HepG2 (cell line): ENCODE results near the gene NHERF2. TPM values are rescaled to one million over a fixed set of nuclear protein-coding genes. Genes with fewer than 3 reads are reported as not detected.
A peak's percentile ranks its signal among the peaks of the same experiment; 100 is the strongest.

Experiments used
- ATAD3A ChIP-seq: sonication (generic); formaldehyde crosslinking; IDR thresholded peaks from 2 replicates; pipeline ENCODE4 v1.4.0; 2020; ENCODE audit warnings: missing genetic modification reagents
- DNMT1 ChIP-seq: sonication (generic); formaldehyde crosslinking; IDR thresholded peaks from 2 replicates; pipeline ENCODE4 v1.5.1; 2020; ENCODE audit warnings: mild to moderate bottlenecking, missing genetic modification reagents
- ETV5 ChIP-seq: IDR thresholded peaks from 2 replicates; pipeline ENCODE4 v1.6.1; 2018; ENCODE audit warnings: missing biosample characterization, missing genetic modification reagents, inconsistent platforms, borderline replicate concordance
- GPN1 ChIP-seq: sonication (generic); formaldehyde crosslinking; IDR thresholded peaks from 2 replicates; pipeline ENCODE4 v1.5.1; 2020; ENCODE audit warnings: missing genetic modification reagents, borderline replicate concordance
- HDAC2 ChIP-seq: sonication (generic); formaldehyde crosslinking; IDR thresholded peaks from 2 replicates; pipeline ENCODE4 v1.4.0; 2020; ENCODE audit warnings: missing genetic modification reagents
- MED13 ChIP-seq: sonication (generic); formaldehyde crosslinking; IDR thresholded peaks from 2 replicates; pipeline ENCODE4 v1.5.0; 2020; ENCODE audit warnings: missing genetic modification reagents
- MIER2 ChIP-seq: IDR thresholded peaks from 2 replicates; pipeline ENCODE4 v1.6.1; 2016; ENCODE audit warnings: missing biosample characterization, missing genetic modification reagents
- PPARG ChIP-seq: conservative IDR thresholded peaks from 2 replicates; pipeline ENCODE4 v1.6.1; 2016; ENCODE audit warnings: missing biosample characterization, missing genetic modification reagents
- SUZ12 ChIP-seq: fragments of 150-350 bp; IDR thresholded peaks from 2 replicates; pipeline ENCODE4 v1.6.1; 2014; ENCODE audit warnings: low read depth, low read length
- ZBTB7B ChIP-seq: sonication (generic); formaldehyde crosslinking; IDR thresholded peaks from 2 replicates; pipeline ENCODE4 v1.4.0; 2020; ENCODE audit warnings: missing genetic modification reagents
- ZNF230 ChIP-seq: sonication (generic); formaldehyde crosslinking; IDR thresholded peaks from 2 replicates; pipeline ENCODE4 v1.4.0; 2020; ENCODE audit warnings: mild to moderate bottlenecking, missing genetic modification reagents
- ZNF550 ChIP-seq: sonication (generic); formaldehyde crosslinking; IDR thresholded peaks from 2 replicates; pipeline ENCODE4 v1.4.0; 2020; ENCODE audit warnings: mild to moderate bottlenecking, missing genetic modification reagents, borderline replicate concordance
- ZNF609 ChIP-seq: sonication (generic); formaldehyde crosslinking; IDR thresholded peaks from 2 replicates; pipeline ENCODE4 v1.4.0; 2020; ENCODE audit warnings: mild to moderate bottlenecking, missing genetic modification reagents, borderline replicate concordance
- ZSCAN30 ChIP-seq: sonication (generic); formaldehyde crosslinking; IDR thresholded peaks from 2 replicates; pipeline ENCODE4 v1.5.0; 2020; ENCODE audit warnings: mild to moderate bottlenecking, missing genetic modification reagents
- polyA plus RNA-seq, 8 experiments: library from polyadenylated mRNA; depleted of rRNA in 3 of 8; stranded (reverse) in 7 of 8; unstranded in 1 of 8; fragments of >200 nt; fragmentation: Illumina TruSeq in 4 of 8; extraction: Trizol in 4 of 8; gene quantifications; 2 replicates each; pipeline versions ENCODE4 v1.2.1 to v1.2.3, GENCODE V29; 2011 to 2016; ENCODE audit warnings: low read depth in 4 of 8, missing spikeins in 1 of 8, mixed read lengths in 1 of 8; ENCODE audit not compliant: insufficient read depth in 1 of 8
- total RNA-seq, 5 experiments: library from RNA; depleted of rRNA; stranded (reverse); fragments of >200 nt; fragmentation: Illumina TruSeq; extraction: Trizol; gene quantifications; 2 replicates each; pipeline ENCODE4 v1.2.3, GENCODE V29; 2016; ENCODE audit warnings: low read depth in 1 of 5
- TF ChIP-seq, protein P1 (sequence below): sonication (generic); formaldehyde crosslinking; IDR thresholded peaks from 2 replicates; pipeline ENCODE4 v1.4.0; 2020; ENCODE audit warnings: mild to moderate bottlenecking, missing genetic modification reagents
- TF ChIP-seq, protein P2 (sequence below): sonication (generic); formaldehyde crosslinking; IDR thresholded peaks from 2 replicates; pipeline ENCODE4 v1.9.0; 2022; ENCODE audit warnings: low read depth, missing genetic modification reagents

Gene NHERF2
- total and polyA plus RNA-seq, 2 of the 13 experiments (the other 11 are each of a cell fraction or from before 2014, with no cell fraction given): 23.7 to 39.3 TPM

DNA sequence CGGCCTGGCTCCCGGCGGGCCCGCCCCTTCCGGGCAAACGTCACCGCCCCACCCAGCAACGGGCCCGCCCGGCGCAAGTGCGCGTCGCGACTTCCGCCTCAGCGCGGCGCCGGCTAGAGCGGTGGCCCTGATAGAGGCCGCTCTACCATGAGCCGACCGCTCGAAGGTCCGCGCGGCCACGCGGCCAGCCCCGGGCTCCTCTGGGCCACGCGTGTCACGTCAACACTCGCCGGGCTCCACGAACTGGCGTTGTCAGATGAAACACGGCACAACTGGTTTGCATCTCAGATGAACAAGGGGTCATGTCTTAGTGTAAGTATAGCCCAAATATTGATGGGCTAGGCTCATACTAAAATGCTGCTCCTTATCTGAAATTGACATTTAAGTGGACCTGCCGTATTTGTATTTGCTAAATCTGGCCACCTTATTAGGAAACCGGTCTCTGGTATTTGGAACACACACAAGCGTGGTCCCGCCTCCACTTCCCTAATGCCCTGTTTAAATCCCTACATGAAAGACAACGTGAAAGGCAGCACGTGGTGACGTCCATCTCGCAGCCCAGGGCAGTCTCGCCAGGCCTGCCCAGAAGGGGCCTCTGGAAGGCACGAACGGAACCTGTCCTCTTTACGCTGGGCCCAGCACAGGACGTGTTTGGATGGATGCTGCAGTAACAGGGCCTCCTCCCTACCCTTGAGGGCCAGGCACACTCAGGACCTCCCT, 16.8 kb upstream of the NHERF2 start, which contains the start of gene ZNF598 (continued):
- TF ChIP-seq, protein P1, sequence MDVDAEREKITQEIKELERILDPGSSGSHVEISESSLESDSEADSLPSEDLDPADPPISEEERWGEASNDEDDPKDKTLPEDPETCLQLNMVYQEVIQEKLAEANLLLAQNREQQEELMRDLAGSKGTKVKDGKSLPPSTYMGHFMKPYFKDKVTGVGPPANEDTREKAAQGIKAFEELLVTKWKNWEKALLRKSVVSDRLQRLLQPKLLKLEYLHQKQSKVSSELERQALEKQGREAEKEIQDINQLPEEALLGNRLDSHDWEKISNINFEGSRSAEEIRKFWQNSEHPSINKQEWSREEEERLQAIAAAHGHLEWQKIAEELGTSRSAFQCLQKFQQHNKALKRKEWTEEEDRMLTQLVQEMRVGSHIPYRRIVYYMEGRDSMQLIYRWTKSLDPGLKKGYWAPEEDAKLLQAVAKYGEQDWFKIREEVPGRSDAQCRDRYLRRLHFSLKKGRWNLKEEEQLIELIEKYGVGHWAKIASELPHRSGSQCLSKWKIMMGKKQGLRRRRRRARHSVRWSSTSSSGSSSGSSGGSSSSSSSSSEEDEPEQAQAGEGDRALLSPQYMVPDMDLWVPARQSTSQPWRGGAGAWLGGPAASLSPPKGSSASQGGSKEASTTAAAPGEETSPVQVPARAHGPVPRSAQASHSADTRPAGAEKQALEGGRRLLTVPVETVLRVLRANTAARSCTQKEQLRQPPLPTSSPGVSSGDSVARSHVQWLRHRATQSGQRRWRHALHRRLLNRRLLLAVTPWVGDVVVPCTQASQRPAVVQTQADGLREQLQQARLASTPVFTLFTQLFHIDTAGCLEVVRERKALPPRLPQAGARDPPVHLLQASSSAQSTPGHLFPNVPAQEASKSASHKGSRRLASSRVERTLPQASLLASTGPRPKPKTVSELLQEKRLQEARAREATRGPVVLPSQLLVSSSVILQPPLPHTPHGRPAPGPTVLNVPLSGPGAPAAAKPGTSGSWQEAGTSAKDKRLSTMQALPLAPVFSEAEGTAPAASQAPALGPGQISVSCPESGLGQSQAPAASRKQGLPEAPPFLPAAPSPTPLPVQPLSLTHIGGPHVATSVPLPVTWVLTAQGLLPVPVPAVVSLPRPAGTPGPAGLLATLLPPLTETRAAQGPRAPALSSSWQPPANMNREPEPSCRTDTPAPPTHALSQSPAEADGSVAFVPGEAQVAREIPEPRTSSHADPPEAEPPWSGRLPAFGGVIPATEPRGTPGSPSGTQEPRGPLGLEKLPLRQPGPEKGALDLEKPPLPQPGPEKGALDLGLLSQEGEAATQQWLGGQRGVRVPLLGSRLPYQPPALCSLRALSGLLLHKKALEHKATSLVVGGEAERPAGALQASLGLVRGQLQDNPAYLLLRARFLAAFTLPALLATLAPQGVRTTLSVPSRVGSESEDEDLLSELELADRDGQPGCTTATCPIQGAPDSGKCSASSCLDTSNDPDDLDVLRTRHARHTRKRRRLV (CRISPR knock-in tag): 0 out of 2 replicates have a peak, but pooled peaks have one; percentile 26
- TF ChIP-seq ZBTB7B: peak; percentile 23; the same call in 1 of the 2 replicates
- TF ChIP-seq ATAD3A (CRISPR knock-in tag): no peak
- peak; percentile 23; the same call in 1 of the 2 replicates for TF ChIP-seq ETV5 (CRISPR knock-in tag)
- no peak for TF ChIP-seq SUZ12
- TF ChIP-seq ZSCAN30: no peak
- TF ChIP-seq MED13 (CRISPR knock-in tag): no peak
- peak; percentile 53; the same call in 1 of the 2 replicates for TF ChIP-seq ZNF550 (CRISPR knock-in tag)
- peak; percentile 30; the same call in 1 of the 2 replicates for TF ChIP-seq PPARG (CRISPR knock-in tag)
- TF ChIP-seq HDAC2 (CRISPR knock-in tag): peak; percentile 45; the same call in 1 of the 2 replicates
- no peak for TF ChIP-seq ZNF609
- TF ChIP-seq, protein P2, sequence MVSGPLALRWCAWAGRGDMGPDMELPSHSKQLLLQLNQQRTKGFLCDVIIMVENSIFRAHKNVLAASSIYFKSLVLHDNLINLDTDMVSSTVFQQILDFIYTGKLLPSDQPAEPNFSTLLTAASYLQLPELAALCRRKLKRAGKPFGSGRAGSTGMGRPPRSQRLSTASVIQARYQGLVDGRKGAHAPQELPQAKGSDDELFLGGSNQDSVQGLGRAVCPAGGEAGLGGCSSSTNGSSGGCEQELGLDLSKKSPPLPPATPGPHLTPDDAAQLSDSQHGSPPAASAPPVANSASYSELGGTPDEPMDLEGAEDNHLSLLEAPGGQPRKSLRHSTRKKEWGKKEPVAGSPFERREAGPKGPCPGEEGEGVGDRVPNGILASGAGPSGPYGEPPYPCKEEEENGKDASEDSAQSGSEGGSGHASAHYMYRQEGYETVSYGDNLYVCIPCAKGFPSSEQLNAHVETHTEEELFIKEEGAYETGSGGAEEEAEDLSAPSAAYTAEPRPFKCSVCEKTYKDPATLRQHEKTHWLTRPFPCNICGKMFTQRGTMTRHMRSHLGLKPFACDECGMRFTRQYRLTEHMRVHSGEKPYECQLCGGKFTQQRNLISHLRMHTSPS (CRISPR knock-in tag): no peak
- TF ChIP-seq ZNF230 (CRISPR knock-in tag): 0 out of 2 replicates have a peak, but pooled peaks have one; percentile 17
- TF ChIP-seq GPN1: no peak
- no peak for TF ChIP-seq MIER2 (CRISPR knock-in tag)
- TF ChIP-seq DNMT1 (CRISPR knock-in tag): no peak
